Measurements from ENCODE around the gene ATN1. TPM values are rescaled to one million over a fixed set of nuclear protein-coding genes. Genes with fewer than 3 reads are reported as not detected.

The ATN1 gene
- total RNA-seq, 1 donor from 2014 or later, result 207 TPM

GRCh38 chr12:6941267-6941666, 13.5 kb downstream of the ATN1 start:
- Histone ChIP-seq H3K27ac (peak overlapping the region; percentile 33 to 96), H3K4me3 (no peak overlapping the region), H3K27me3 (no peaks in the 10 kb centered on the region), H3K9me3 (no peaks in the 10 kb centered on the region), H3K4me1 (peaks cover 15 to 41% of the 10 kb centered on the region in 2 donors), H3K36me3 (peaks cover 17 to 32% of the 10 kb centered on the region in 2 donors)
- no peak for TF ChIP-seq CTCF (IDR thresholded peaks at IDR 0.05)
- no peak for DNase-seq (ENCODE audit: low spot score in 2 of 2)
- intact Hi-C loops (cut with DNase I), result no loop called here

GRCh38 chr12:6941782-6942181, 14.0 kb downstream of the ATN1 start:
- peaks cover 15 to 41% of the 10 kb centered on the region in 2 donors for H3K4me1 ChIP-seq
- H3K27ac ChIP-seq, result peak overlapping the region in 1 of 2 donors; percentile 96
- no peak for TF ChIP-seq CTCF (IDR thresholded peaks at IDR 0.05)
- H3K27me3 ChIP-seq, result no peaks in the 10 kb centered on the region
- intact Hi-C loops (cut with DNase I), result no loop called here
- no peak for DNase-seq (ENCODE audit: low spot score in 2 of 2)
- H3K4me3 ChIP-seq, result no peak overlapping the region
- H3K9me3 ChIP-seq, result no peaks in the 10 kb centered on the region
- peaks cover 18 to 36% of the 10 kb centered on the region in 2 donors for H3K36me3 ChIP-seq

- peak overlapping the region; percentile 96 to 99 for H3K27ac ChIP-seq
- intact Hi-C loops (cut with DNase I), result no loop called here
- DNase-seq (ENCODE audit: low spot score in 2 of 2), result no peak
Measured at GRCh38 chr12:6942331-6942665, 14.5 kb downstream of the ATN1 start.

GRCh38 chr12:6943389-6943721, 15.6 kb downstream of the ATN1 start:
- peak; percentile 61 to 94 for DNase-seq (ENCODE audit: low spot score in 2 of 2)
- TF ChIP-seq CTCF (IDR thresholded peaks at IDR 0.05), result no peak
- H3K36me3 ChIP-seq, result peaks cover 18 to 39% of the 10 kb centered on the region in 2 donors
- H3K27ac ChIP-seq, result peak overlapping the region; percentile 96 to 99
- no peaks in the 10 kb centered on the region for H3K27me3 ChIP-seq
- peaks cover 8 to 33% of the 10 kb centered on the region in 2 donors for H3K4me1 ChIP-seq
- H3K4me3 ChIP-seq, result peak overlapping the region; percentile 80 to 91
- intact Hi-C loops (cut with DNase I), result loop anchor here (1.0 kb wide), 3 partner anchors 18 to 76 kb away; partner anchors contain the start of genes SPSB2 and TPI1
- no peaks in the 10 kb centered on the region for H3K9me3 ChIP-seq

More at GRCh38 chr12:6942331-6942665, 14.5 kb downstream of the ATN1 start:
- Histone ChIP-seq H3K4me1 (peaks cover 11 to 38% of the 10 kb centered on the region in 2 donors), H3K27me3 (no peaks in the 10 kb centered on the region), H3K4me3 (no peak overlapping the region), H3K9me3 (no peaks in the 10 kb centered on the region), H3K36me3 (peaks cover 18 to 39% of the 10 kb centered on the region in 2 donors)
- TF ChIP-seq CTCF (IDR thresholded peaks at IDR 0.05), result no peak

GRCh38 chr12:6943722-6944380, 16.1 kb downstream of the ATN1 start, which contains the start of the genes C12orf57 and RNU7-1:
Gene C12orf57, plus strand, starts transcription at chr12:6944022. Its CDS starts 100 bp downstream, at chr12:6944122.
Gene RNU7-1, plus strand, starts transcription at chr12:6943816.
- no peaks in the 10 kb centered on the region for H3K9me3 ChIP-seq
- peaks cover 18 to 36% of the 10 kb centered on the region in 2 donors for H3K36me3 ChIP-seq
- H3K27me3 ChIP-seq, result no peaks in the 10 kb centered on the region
- TF ChIP-seq CTCF (IDR thresholded peaks at IDR 0.05), result no peak
- peaks cover 3 to 28% of the 10 kb centered on the region in 2 donors for H3K4me1 ChIP-seq
- DNase-seq (ENCODE audit: low spot score in 2 of 2), result peak in 1 of 2 donors; percentile 90
- intact Hi-C loops (cut with DNase I), result loop anchor here (1.0 to 2.0 kb wide), 6 partner anchors 19 to 169 kb away; partner anchors contain the start of genes EMG1, LPCAT3, PHB2 and SPSB2
- peak within 1 kb of the TSS; percentile 96 to 99 for H3K27ac ChIP-seq
- H3K4me3 ChIP-seq, result peak within 1 kb of the TSS; percentile 80 to 91

Data from ascending aorta (tissue), 2 donors.